Esophagus muscularis mucosa (tissue), 4 donors: ENCODE measurements around the gene GUCY2D. TPM values are rescaled to one million over a fixed set of nuclear protein-coding genes. Genes with fewer than 3 reads are reported as not detected.

Experiments used
- DNase-seq: peaks from one replicate; pipeline ENCODE4 v3.0.0-alpha.2; 2017; ENCODE audit errors: extremely low spot score
- H3K27ac ChIP-seq, 4 donors: fragments of 200-600 bp; sonication (generic); replicated peaks in 1 of 4; 1 replicate in 3 of 4; 2 replicates in 1 of 4; pipeline ENCODE4 v1.5.1; 2016 to 2019; ENCODE audit warnings: mild to moderate bottlenecking in 1 of 4
- H3K27me3 ChIP-seq, 4 donors: fragments of 200-600 bp; sonication (generic); one replicate each; pipeline versions ENCODE4 v1.5.1 to v1.6.0; 2016 to 2019
- H3K36me3 ChIP-seq, 4 donors: fragments of 200-600 bp; sonication (generic); one replicate each; pipeline ENCODE4 v1.5.1; 2016 to 2019
- H3K4me1 ChIP-seq, 4 donors: fragments of 200-600 bp; sonication (generic); one replicate each; pipeline ENCODE4 v1.5.1; 2016 to 2019
- H3K4me3 ChIP-seq, 4 donors: fragments of 200-600 bp; sonication (generic); 1 replicate in 2 of 4; 2 replicates in 2 of 4; pipeline ENCODE4 v1.5.1; 2016 to 2019; ENCODE audit warnings: mild to moderate bottlenecking in 4 of 4, moderate library complexity in 1 of 4
- H3K9me3 ChIP-seq, 4 donors: fragments of 200-600 bp; sonication (generic); 1 replicate in 3 of 4; 2 replicates in 1 of 4; pipeline ENCODE4 v1.5.1; 2016 to 2019
- EP300 ChIP-seq: sonication (generic); formaldehyde crosslinking; IDR thresholded peaks from one replicate; pipeline ENCODE4 v1.6.1; 2017; ENCODE audit warnings: antibody characterized with exemption
- POLR2A ChIP-seq: fragments of 450-650 bp; IDR thresholded peaks from one replicate; pipeline ENCODE4 v1.6.1; 2017; ENCODE audit warnings: antibody characterized with exemption, moderate library complexity, mild to moderate bottlenecking, low read depth
- POLR2AphosphoS5 ChIP-seq, 2 donors: sonication (generic); formaldehyde crosslinking; IDR thresholded peaks; one replicate each; pipeline ENCODE4 v1.6.1; 2017; ENCODE audit warnings: antibody characterized with exemption in 2 of 2
- WGBS: methylation state at CpG from one replicate; pipeline ENCODE4 v1.1.5; 2018; 5-methylcytosine and 5-hydroxymethylcytosine counted together
- intact Hi-C: fragments of 100-400 bp; cut with DNase I; formaldehyde crosslinking; loops from one replicate; pipeline ENCODE4 v1.15.1; 2023
- total RNA-seq, 4 donors: library from RNA; depleted of rRNA; stranded (reverse); fragments of >200 nt; gene quantifications; one replicate each; pipeline versions ENCODE4 v1.1.0 to v1.2.1, GENCODE V29; 2016
- TF ChIP-seq, protein P1 (sequence below), 3 experiments: fragments of 200-600 bp in 2 of 3; fragments of 450-650 bp in 1 of 3; sonication (generic) in 2 of 3; IDR thresholded peaks; one replicate each; pipeline ENCODE4 v1.5.1; 2017 to 2019; ENCODE audit warnings: antibody characterized with exemption in 3 of 3, mild to moderate bottlenecking in 2 of 3, moderate library complexity in 1 of 3

The GUCY2D gene
- total RNA-seq, 4 donors from 2014 or later: 1.1 TPM; not detected in 3

- intact Hi-C loops: loop anchor here (2.0 to 5.0 kb wide), 2 partner anchors 76 to 126 kb away; no protein-coding TSS in a partner anchor
- no peaks in the 10 kb centered on the region for H3K9me3 ChIP-seq
- TF ChIP-seq POLR2A (no peak), POLR2AphosphoS5 (IDR thresholded peaks at IDR 0.05) (no peak), EP300 (no peak)
- TF ChIP-seq, protein P1, sequence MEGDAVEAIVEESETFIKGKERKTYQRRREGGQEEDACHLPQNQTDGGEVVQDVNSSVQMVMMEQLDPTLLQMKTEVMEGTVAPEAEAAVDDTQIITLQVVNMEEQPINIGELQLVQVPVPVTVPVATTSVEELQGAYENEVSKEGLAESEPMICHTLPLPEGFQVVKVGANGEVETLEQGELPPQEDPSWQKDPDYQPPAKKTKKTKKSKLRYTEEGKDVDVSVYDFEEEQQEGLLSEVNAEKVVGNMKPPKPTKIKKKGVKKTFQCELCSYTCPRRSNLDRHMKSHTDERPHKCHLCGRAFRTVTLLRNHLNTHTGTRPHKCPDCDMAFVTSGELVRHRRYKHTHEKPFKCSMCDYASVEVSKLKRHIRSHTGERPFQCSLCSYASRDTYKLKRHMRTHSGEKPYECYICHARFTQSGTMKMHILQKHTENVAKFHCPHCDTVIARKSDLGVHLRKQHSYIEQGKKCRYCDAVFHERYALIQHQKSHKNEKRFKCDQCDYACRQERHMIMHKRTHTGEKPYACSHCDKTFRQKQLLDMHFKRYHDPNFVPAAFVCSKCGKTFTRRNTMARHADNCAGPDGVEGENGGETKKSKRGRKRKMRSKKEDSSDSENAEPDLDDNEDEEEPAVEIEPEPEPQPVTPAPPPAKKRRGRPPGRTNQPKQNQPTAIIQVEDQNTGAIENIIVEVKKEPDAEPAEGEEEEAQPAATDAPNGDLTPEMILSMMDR (IDR thresholded peaks at IDR 0.05): peak; percentile 76 to 80 (median 78)
- H3K4me3 ChIP-seq: no peak overlapping the region
- H3K4me1 ChIP-seq: peaks cover 7 to 13% (median 11%) of the 10 kb centered on the region in 4 donors
- DNase-seq: no peak
- peaks cover 0 to 4% (median 0%) of the 10 kb centered on the region in 4 donors for H3K27me3 ChIP-seq
- no peaks in the 10 kb centered on the region for H3K36me3 ChIP-seq
- WGBS: 23% methylated on average over 5 of the region's 5 CpGs
- no peak overlapping the region for H3K27ac ChIP-seq
These were observed 13.7 kb upstream of the GUCY2D start for GRCh38 chr17:7988750-7989178.

- Histone ChIP-seq H3K36me3 (no peaks in the 10 kb centered on the region), H3K27ac (peak overlapping the region; percentile 21 to 68 (median 36)), H3K4me1 (peaks cover 7 to 13% (median 11%) of the 10 kb centered on the region in 4 donors), H3K9me3 (no peaks in the 10 kb centered on the region), H3K4me3 (peak overlapping the region; percentile 57 to 79 (median 62)), H3K27me3 (no peaks in the 10 kb centered on the region)
- DNase-seq: peak; percentile 95
- TF ChIP-seq POLR2AphosphoS5 (IDR thresholded peaks at IDR 0.05) (peak in 1 of 2 donors; percentile 66), POLR2A (no peak)
- TF ChIP-seq, protein P1 (IDR thresholded peaks at IDR 0.05): peak; percentile 90 to 99 (median 96)
- WGBS: 10% methylated on average over 24 of the region's 59 CpGs
- intact Hi-C loops: loop anchor here (2.0 to 5.0 kb wide), 3 partner anchors 67 to 128 kb away; no protein-coding TSS in a partner anchor
These were observed 12.4 kb upstream of the GUCY2D start for GRCh38 chr17:7989781-7990655.

DNA sequence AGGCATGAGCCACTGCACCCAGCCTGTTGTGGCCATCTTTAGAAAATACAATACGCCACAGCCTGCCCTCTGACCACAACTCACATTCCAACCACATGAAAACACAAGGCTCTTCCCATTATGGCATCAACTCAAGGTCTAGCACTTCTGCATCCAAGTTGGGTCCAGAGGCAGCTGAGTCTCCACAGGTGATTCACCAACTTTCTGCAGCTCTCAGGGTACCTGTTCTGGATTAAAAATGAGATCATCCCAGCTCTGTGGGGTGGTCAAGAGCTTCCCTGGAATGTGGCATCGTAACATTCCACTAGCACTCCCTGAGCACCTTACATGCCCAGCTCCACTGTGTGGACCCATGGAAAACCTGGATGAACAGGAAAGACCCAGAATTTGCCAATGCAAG is 9.9 kb upstream of the GUCY2D start:
- DNase-seq: no peak
- 71% methylated on average over 2 of the region's 2 CpGs for WGBS
- Histone ChIP-seq H3K27ac (no peak overlapping the region), H3K27me3 (no peaks in the 10 kb centered on the region), H3K4me1 (peaks cover 9 to 21% (median 18%) of the 10 kb centered on the region in 4 donors), H3K4me3 (no peak overlapping the region), H3K9me3 (no peaks in the 10 kb centered on the region), H3K36me3 (no peaks in the 10 kb centered on the region)
- intact Hi-C loops: loop anchor here (5.0 kb wide), 1 partner anchor 65 kb away; no protein-coding TSS in a partner anchor
- TF ChIP-seq EP300 (no peak), POLR2AphosphoS5 (IDR thresholded peaks at IDR 0.05) (no peak), POLR2A (no peak)
- TF ChIP-seq, protein P1 (IDR thresholded peaks at IDR 0.05): no peak

DNA sequence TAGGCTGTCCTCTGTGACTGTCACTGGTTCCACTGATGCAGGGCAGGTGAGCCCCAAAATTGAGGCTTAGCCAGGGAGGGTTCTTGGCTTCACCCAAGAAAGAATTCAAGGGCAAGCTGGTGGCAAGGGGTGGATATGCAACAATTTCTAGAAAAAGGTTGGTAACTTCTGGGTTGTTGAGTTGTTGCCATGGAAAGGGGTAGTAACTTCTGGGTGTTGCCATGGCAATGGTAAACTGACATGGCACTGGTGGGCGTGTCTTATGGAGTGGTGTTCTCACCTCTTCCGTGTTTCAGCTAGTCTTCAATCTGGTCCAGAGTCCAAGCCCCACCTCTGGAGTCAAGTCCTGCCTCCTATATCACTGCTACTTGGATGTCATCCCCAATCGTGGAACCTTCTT is 9.5 kb upstream of the GUCY2D start:
- H3K9me3 ChIP-seq: no peaks in the 10 kb centered on the region
- intact Hi-C loops: loop anchor here (5.0 kb wide), 1 partner anchor 64 kb away; no protein-coding TSS in a partner anchor
- peaks cover 12 to 22% (median 19%) of the 10 kb centered on the region in 4 donors for H3K4me1 ChIP-seq
- TF ChIP-seq POLR2A (no peak), EP300 (no peak), POLR2AphosphoS5 (IDR thresholded peaks at IDR 0.05) (no peak)
- TF ChIP-seq, protein P1 (IDR thresholded peaks at IDR 0.05): no peak
- H3K36me3 ChIP-seq: no peaks in the 10 kb centered on the region
- no peak overlapping the region for H3K4me3 ChIP-seq
- WGBS: 65% methylated on average over 3 of the region's 3 CpGs
- H3K27me3 ChIP-seq: no peaks in the 10 kb centered on the region
- no peak for DNase-seq
- no peak overlapping the region for H3K27ac ChIP-seq
